HCT116 (cell line): Measurements from ENCODE around the gene ELP5.

Experiments used
- ATF3 ChIP-seq: IDR thresholded peaks from 2 replicates; pipeline ENCODE4 v1.6.1; 2012
- CEBPB ChIP-seq: IDR thresholded peaks from 2 replicates; pipeline ENCODE4 v1.6.1; 2012; ENCODE audit warnings: low read depth
- CTCF ChIP-seq, 3 experiments: fragments of 200-600 bp in 1 of 3; sonication (generic) in 1 of 3; IDR thresholded peaks in 2 of 3; conservative IDR thresholded peaks in 1 of 3; 2 replicates each; pipeline ENCODE4 v1.5.1; 2012 to 2017; ENCODE audit warnings: low read depth in 2 of 3, low read length in 2 of 3, antibody characterized with exemption in 1 of 3, borderline replicate concordance in 1 of 3, control low read depth in 1 of 3, mild to moderate bottlenecking in 1 of 3, mixed read lengths in 1 of 3, mixed run types in 1 of 3, moderate library complexity in 1 of 3; ENCODE audit not compliant: insufficient read depth in 1 of 3
- EGR1 ChIP-seq: IDR thresholded peaks from 2 replicates; pipeline ENCODE4 v1.6.1; 2012; ENCODE audit warnings: low read depth
- EZH2 ChIP-seq: fragments of 200-600 bp; sonication (generic); IDR thresholded peaks from 2 replicates; pipeline ENCODE4 v1.6.1; 2017; ENCODE audit warnings: antibody characterized with exemption, mixed run types
- EZH2phosphoT487 ChIP-seq: fragments of 200-600 bp; IDR thresholded peaks from 2 replicates; pipeline ENCODE4 v1.6.1; 2018; ENCODE audit warnings: antibody characterized with exemption, borderline replicate concordance
- POLR2A ChIP-seq: IDR thresholded peaks from 2 replicates; pipeline ENCODE4 v1.7.0; 2011; ENCODE audit warnings: borderline replicate concordance; ENCODE audit not compliant: insufficient read depth, insufficient read length; ENCODE audit errors: extremely low read depth
- POLR2AphosphoS5 ChIP-seq: IDR thresholded peaks from 2 replicates; pipeline ENCODE4 v1.6.1; 2011; ENCODE audit warnings: mild to moderate bottlenecking, low read depth, low read length, moderate library complexity
- RAD21 ChIP-seq: IDR thresholded peaks from 2 replicates; pipeline ENCODE4 v1.6.1; 2012; ENCODE audit warnings: low read depth, mild to moderate bottlenecking
- REST ChIP-seq: IDR thresholded peaks from 2 replicates; pipeline ENCODE4 v1.6.1; 2012; ENCODE audit warnings: low read depth
- YY1 ChIP-seq: IDR thresholded peaks from 2 replicates; pipeline ENCODE4 v1.6.1; 2011; ENCODE audit warnings: low read length, low read depth, moderate library complexity, mild to moderate bottlenecking; ENCODE audit not compliant: insufficient replicate concordance; ENCODE audit errors: extremely low read depth
- ZBTB33 ChIP-seq: IDR thresholded peaks from 2 replicates; pipeline ENCODE4 v1.6.1; 2011; ENCODE audit warnings: mild to moderate bottlenecking, low read length, moderate library complexity; ENCODE audit not compliant: insufficient replicate concordance; ENCODE audit errors: extremely low read depth
- ZNF274 ChIP-seq: fragments of 200-500 bp; sonication (Bioruptor generic); IDR thresholded peaks from 2 replicates; pipeline ENCODE4 v1.6.1; 2014; ENCODE audit warnings: mild to moderate bottlenecking, low read depth, low read length, inconsistent platforms

GRCh38 chr17:7307686-7308624 lies 55.9 kb downstream of the ELP5 start:
- TF ChIP-seq CTCF (IDR thresholded peaks at IDR 0.05 in 2 of 3, conservative IDR thresholded peaks at IDR 0.05 in 1 of 3; ENCODE audit: borderline replicate concordance in 1 of 3, insufficient read depth in 1 of 3, low read depth in 2 of 3, low read length in 2 of 3) (no peak), EZH2phosphoT487 (no peak), POLR2AphosphoS5 (no peak), EZH2 (no peak), REST (no peak), YY1 (no peak), ZNF274 (no peak), RAD21 (no peak), ATF3 (no peak), POLR2A (no peak), EGR1 (no peak), ZBTB33 (no peak), CEBPB (no peak)
